ENCODE data around the gene KIF5A. TPM values are rescaled to one million over a fixed set of nuclear protein-coding genes. Genes with fewer than 3 reads are reported as not detected.

The KIF5A gene
- total RNA-seq, 3 donors from 2014 or later (not counting 1 experiment from before 2014, with no cell fraction given), result 0.09 to 0.40 (median 0.16) TPM

DNA sequence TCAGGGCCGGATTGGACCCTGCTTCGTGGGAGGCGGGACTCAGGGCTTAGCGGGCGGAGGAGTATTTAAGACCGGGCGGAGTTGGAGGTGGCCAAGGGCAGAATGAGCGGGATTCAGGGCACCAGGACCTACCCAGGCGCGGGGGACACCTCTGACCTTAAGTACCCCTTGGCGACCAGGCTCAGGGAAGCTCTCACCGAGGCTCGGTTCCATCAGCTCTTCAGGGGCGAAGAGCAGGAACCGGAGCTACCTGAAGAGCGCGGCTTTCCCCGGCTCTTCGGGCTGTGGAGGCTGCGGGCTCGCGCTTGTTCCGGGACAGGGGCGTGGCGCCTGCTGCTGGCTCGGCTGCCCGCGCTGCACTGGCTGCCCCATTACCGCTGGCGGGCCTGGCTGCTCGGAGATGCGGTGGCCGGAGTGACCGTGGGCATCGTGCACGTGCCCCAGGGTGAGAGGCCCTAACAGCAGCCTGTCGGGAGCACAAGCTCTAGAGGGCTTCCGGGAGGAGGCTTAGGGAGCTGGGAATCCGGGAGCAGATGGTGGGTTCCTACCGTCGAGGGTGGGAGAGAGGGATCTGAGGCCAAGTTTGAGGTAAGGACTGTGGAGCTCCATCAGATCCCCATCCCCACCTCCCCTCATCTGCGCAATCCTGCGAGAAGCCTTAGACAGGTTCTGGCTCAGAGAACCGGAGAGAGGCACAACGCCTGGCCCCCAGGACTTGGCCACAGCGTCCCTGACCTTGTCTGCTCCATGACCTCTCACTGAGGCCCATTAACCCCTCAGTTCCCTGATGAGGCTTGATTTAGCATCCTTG lies 69.8 kb downstream of the KIF5A start:
- intact Hi-C loops (cut with micrococcal nuclease), result loop anchor here (5.0 kb wide), 1 partner anchor 142 kb away; the partner anchor contains the start of gene ARHGAP9
- Mint-ChIP-seq H3K4me3 (peak overlapping the region; percentile 76), H3K9me3 (no peaks in the 10 kb centered on the region), H3K36me3 (no peaks in the 10 kb centered on the region), H3K27ac (no peak overlapping the region), H3K27me3 (ENCODE audit: low read depth in 2 of 2) (peaks cover 58 to 59% of the 10 kb centered on the region in 2 donors), H3K4me1 (peaks cover 31 to 32% of the 10 kb centered on the region in 2 donors)
- Histone ChIP-seq H3K36me3 (ENCODE audit: control insufficient read depth, insufficient read depth, low read length) (no peaks in the 10 kb centered on the region), H3K4me3 (ENCODE audit: low read length) (no peak overlapping the region), H3K27me3 (ENCODE audit: control insufficient read depth, insufficient read depth, low read length) (peaks cover 56% of the 10 kb centered on the region), H3K9me3 (ENCODE audit: control insufficient read depth, insufficient read depth, low read length) (no peaks in the 10 kb centered on the region), H3K4me1 (ENCODE audit: control insufficient read depth, insufficient read depth, low read length) (peaks cover 30% of the 10 kb centered on the region), H3K27ac (ENCODE audit: low read length) (no peak overlapping the region)
- TF ChIP-seq, protein P1, sequence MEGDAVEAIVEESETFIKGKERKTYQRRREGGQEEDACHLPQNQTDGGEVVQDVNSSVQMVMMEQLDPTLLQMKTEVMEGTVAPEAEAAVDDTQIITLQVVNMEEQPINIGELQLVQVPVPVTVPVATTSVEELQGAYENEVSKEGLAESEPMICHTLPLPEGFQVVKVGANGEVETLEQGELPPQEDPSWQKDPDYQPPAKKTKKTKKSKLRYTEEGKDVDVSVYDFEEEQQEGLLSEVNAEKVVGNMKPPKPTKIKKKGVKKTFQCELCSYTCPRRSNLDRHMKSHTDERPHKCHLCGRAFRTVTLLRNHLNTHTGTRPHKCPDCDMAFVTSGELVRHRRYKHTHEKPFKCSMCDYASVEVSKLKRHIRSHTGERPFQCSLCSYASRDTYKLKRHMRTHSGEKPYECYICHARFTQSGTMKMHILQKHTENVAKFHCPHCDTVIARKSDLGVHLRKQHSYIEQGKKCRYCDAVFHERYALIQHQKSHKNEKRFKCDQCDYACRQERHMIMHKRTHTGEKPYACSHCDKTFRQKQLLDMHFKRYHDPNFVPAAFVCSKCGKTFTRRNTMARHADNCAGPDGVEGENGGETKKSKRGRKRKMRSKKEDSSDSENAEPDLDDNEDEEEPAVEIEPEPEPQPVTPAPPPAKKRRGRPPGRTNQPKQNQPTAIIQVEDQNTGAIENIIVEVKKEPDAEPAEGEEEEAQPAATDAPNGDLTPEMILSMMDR (IDR thresholded peaks at IDR 0.05), result no peak
- ATAC-seq, result peak in 2 of 3 donors; percentile 42 to 53
- DNase-seq, result peak in 1 of 2 donors; percentile 66
- 8% methylated on average over 46 of the region's 46 CpGs for WGBS (ENCODE audit: insufficient coverage)

DNA sequence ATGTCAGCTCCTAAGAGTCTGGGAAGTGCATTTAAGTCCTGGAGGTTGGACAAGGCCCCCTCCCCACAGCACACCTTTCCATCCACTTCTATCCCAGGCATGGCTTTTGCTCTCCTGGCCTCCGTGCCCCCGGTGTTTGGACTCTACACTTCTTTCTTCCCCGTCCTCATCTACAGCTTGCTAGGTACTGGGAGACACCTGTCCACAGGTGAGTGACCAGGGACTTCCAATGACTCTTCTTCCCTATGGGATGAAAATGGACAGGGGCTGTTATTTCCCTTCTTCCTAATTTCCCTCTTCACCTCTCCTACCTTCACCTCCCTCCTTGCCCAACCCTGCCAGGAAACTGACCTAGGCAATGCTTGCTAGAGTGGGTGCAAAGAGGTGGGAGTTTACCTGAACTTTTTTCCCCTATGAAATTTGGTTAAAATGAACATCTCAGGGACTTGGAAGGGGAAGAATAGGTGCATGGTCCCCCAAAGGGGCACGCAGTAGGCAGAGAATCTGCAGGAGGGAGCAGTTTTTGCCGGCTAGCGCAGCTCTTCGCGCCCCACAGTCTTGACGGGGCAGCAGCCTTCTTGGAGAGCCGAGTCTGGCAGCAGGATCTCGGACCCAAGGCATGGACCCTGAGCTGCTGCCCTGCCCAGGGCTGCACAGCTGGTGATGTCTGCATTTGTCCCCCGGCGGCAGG lies 70.5 kb downstream of the KIF5A start:
- ATAC-seq (no peak), DNase-seq (no peak)
- peaks cover 31 to 32% of the 10 kb centered on the region in 2 donors for H3K4me1 Mint-ChIP-seq
- no peaks in the 10 kb centered on the region for H3K36me3 Mint-ChIP-seq
- peaks cover 65 to 66% of the 10 kb centered on the region in 2 donors for H3K27me3 Mint-ChIP-seq (ENCODE audit: low read depth in 2 of 2)
- H3K9me3 Mint-ChIP-seq, result no peaks in the 10 kb centered on the region
- Histone ChIP-seq H3K9me3 (ENCODE audit: control insufficient read depth, insufficient read depth, low read length) (no peaks in the 10 kb centered on the region), H3K4me3 (ENCODE audit: low read length) (no peak overlapping the region), H3K27ac (ENCODE audit: low read length) (no peak overlapping the region), H3K4me1 (ENCODE audit: control insufficient read depth, insufficient read depth, low read length) (peaks cover 30% of the 10 kb centered on the region), H3K27me3 (ENCODE audit: control insufficient read depth, insufficient read depth, low read length) (peaks cover 63% of the 10 kb centered on the region), H3K36me3 (ENCODE audit: control insufficient read depth, insufficient read depth, low read length) (no peaks in the 10 kb centered on the region)
- WGBS (ENCODE audit: insufficient coverage), result 10% methylated on average over 13 of the region's 13 CpGs
- TF ChIP-seq, protein P1 (IDR thresholded peaks at IDR 0.05), result no peak
- H3K27ac Mint-ChIP-seq, result peak overlapping the region in 1 of 2 donors; percentile 63
- peak overlapping the region; percentile 84 for H3K4me3 Mint-ChIP-seq
- intact Hi-C loops (cut with micrococcal nuclease), result loop anchor here (5.0 kb wide), 1 partner anchor 143 kb away; the partner anchor contains the start of gene ARHGAP9

DNA sequence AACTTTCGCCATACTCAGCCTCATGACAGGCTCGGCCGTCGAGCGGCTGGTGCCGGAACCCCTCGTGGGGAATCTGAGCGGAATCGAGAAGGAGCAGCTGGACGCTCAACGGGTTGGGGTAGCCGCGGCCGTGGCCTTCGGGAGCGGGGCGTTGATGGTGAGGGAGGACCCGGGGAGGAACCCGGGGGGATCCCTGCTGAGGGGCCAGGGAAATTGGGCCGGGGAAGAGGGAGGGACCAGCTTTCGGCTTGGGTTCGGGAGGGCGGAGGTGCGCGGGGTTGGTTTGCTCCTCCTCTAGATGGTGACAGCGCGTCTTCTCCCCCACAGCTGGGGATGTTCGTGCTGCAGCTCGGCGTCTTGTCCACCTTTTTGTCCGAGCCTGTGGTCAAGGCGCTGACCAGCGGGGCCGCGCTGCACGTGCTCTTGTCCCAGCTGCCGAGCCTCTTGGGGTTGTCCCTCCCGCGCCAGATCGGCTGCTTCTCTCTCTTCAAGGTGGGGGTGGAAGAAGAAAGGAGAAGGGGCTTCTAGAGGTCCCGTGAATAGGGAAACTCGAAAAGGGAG lies 71.2 kb downstream of the KIF5A start:
- Histone ChIP-seq H3K27ac (ENCODE audit: low read length) (no peak overlapping the region), H3K36me3 (ENCODE audit: control insufficient read depth, insufficient read depth, low read length) (no peaks in the 10 kb centered on the region), H3K4me3 (ENCODE audit: low read length) (peak overlapping the region; percentile 28), H3K9me3 (ENCODE audit: control insufficient read depth, insufficient read depth, low read length) (no peaks in the 10 kb centered on the region), H3K4me1 (ENCODE audit: control insufficient read depth, insufficient read depth, low read length) (peaks cover 30% of the 10 kb centered on the region), H3K27me3 (ENCODE audit: control insufficient read depth, insufficient read depth, low read length) (peaks cover 69% of the 10 kb centered on the region)
- TF ChIP-seq, protein P1 (IDR thresholded peaks at IDR 0.05), result no peak
- DNase-seq (peak in 1 of 2 donors; percentile 37), ATAC-seq (peak in 2 of 3 donors; percentile 33 to 42)
- intact Hi-C loops (cut with micrococcal nuclease), result loop anchor here (1.0 to 5.0 kb wide), 2 partner anchors 38 to 144 kb away; partner anchors contain the start of gene ARHGAP9
- Mint-ChIP-seq H3K4me1 (peaks cover 31 to 32% of the 10 kb centered on the region in 2 donors), H3K27me3 (ENCODE audit: low read depth in 2 of 2) (peaks cover 69 to 72% of the 10 kb centered on the region in 2 donors), H3K27ac (peak overlapping the region in 1 of 2 donors; percentile 63), H3K36me3 (no peaks in the 10 kb centered on the region), H3K9me3 (no peaks in the 10 kb centered on the region), H3K4me3 (peak overlapping the region; percentile 84)
- WGBS (ENCODE audit: insufficient coverage), result 3% methylated on average over 42 of the region's 42 CpGs
